Measurements from ENCODE around the gene ADK. TPM values are rescaled to one million over a fixed set of nuclear protein-coding genes. Genes with fewer than 3 reads are reported as not detected.

ADK gene
- polyA plus RNA-seq, 4 donors = 7.2 to 32.3 (median 16.1) TPM

GRCh38 chr10:74612195-74612594, 461.2 kb downstream of the ADK start:
- DNase-seq (no peak), FAIRE-seq (no peak)
- no peak overlapping the region for H3K4me3 ChIP-seq (ENCODE audit: low read depth in 1 of 3, low read length in 3 of 3)
- no peaks in the 10 kb centered on the region for H3K9me3 ChIP-seq (ENCODE audit: control insufficient read depth in 2 of 2, insufficient read depth in 1 of 2, low read depth in 1 of 2, low read length in 1 of 2)
- H3K36me3 ChIP-seq (ENCODE audit: control insufficient read depth in 3 of 3, insufficient read depth in 2 of 3, low read depth in 1 of 3, low read length in 3 of 3) = peaks cover 0 to 6% (median 0%) of the 10 kb centered on the region in 3 donors
- H3K27ac ChIP-seq (ENCODE audit: low read depth in 1 of 3, low read length in 2 of 3) = no peak overlapping the region
- H3K4me1 ChIP-seq (ENCODE audit: control insufficient read depth in 3 of 3, insufficient read depth in 2 of 3, low read depth in 1 of 3, low read length in 2 of 3) = no peaks in the 10 kb centered on the region
- H3K27me3 ChIP-seq (ENCODE audit: control insufficient read depth in 3 of 3, insufficient read depth in 3 of 3, low read length in 3 of 3) = no peaks in the 10 kb centered on the region

GRCh38 chr10:74620626-74621025, 469.6 kb downstream of the ADK start:
- DNase-seq (no peak), FAIRE-seq (no peak)
- peaks cover 0 to 7% (median 0%) of the 10 kb centered on the region in 3 donors for H3K36me3 ChIP-seq (ENCODE audit: control insufficient read depth in 3 of 3, insufficient read depth in 2 of 3, low read depth in 1 of 3, low read length in 3 of 3)
- H3K27me3 ChIP-seq (ENCODE audit: control insufficient read depth in 3 of 3, insufficient read depth in 3 of 3, low read length in 3 of 3) = no peaks in the 10 kb centered on the region
- no peak overlapping the region for H3K4me3 ChIP-seq (ENCODE audit: low read depth in 1 of 3, low read length in 3 of 3)
- peaks cover 0 to 14% of the 10 kb centered on the region in 2 donors for H3K9me3 ChIP-seq (ENCODE audit: control insufficient read depth in 2 of 2, insufficient read depth in 1 of 2, low read depth in 1 of 2, low read length in 1 of 2)
- H3K27ac ChIP-seq (ENCODE audit: low read depth in 1 of 3, low read length in 2 of 3) = no peak overlapping the region
- no peaks in the 10 kb centered on the region for H3K4me1 ChIP-seq (ENCODE audit: control insufficient read depth in 3 of 3, insufficient read depth in 2 of 3, low read depth in 1 of 3, low read length in 2 of 3)

GRCh38 chr10:74623786-74624185, 472.8 kb downstream of the ADK start:
- FAIRE-seq (no peak), DNase-seq (no peak)
- no peaks in the 10 kb centered on the region for H3K27me3 ChIP-seq (ENCODE audit: control insufficient read depth in 3 of 3, insufficient read depth in 3 of 3, low read length in 3 of 3)
- WGBS, 3 donors = 88 to 97% (median 96%) methylated on average over 2 of the region's 2 CpGs
- no peaks in the 10 kb centered on the region for H3K4me1 ChIP-seq (ENCODE audit: control insufficient read depth in 3 of 3, insufficient read depth in 2 of 3, low read depth in 1 of 3, low read length in 2 of 3)
- peaks cover 0 to 10% of the 10 kb centered on the region in 2 donors for H3K9me3 ChIP-seq (ENCODE audit: control insufficient read depth in 2 of 2, insufficient read depth in 1 of 2, low read depth in 1 of 2, low read length in 1 of 2)
- H3K4me3 ChIP-seq (ENCODE audit: low read depth in 1 of 3, low read length in 3 of 3) = no peak overlapping the region
- H3K27ac ChIP-seq (ENCODE audit: low read depth in 1 of 3, low read length in 2 of 3) = no peak overlapping the region
- H3K36me3 ChIP-seq (ENCODE audit: control insufficient read depth in 3 of 3, insufficient read depth in 2 of 3, low read depth in 1 of 3, low read length in 3 of 3) = peaks cover 0 to 4% (median 0%) of the 10 kb centered on the region in 3 donors

GRCh38 chr10:74624501-74624900, 473.5 kb downstream of the ADK start:
- FAIRE-seq = no peak
- no peak for DNase-seq
- 75 to 96% (median 81%) methylated on average over 1 of the region's 1 CpG for WGBS, 3 donors

GRCh38 chr10:74628136-74628535, 477.1 kb downstream of the ADK start:
- Histone ChIP-seq H3K9me3 (ENCODE audit: control insufficient read depth in 2 of 2, insufficient read depth in 1 of 2, low read depth in 1 of 2, low read length in 1 of 2) (no peaks in the 10 kb centered on the region), H3K4me3 (ENCODE audit: low read depth in 1 of 3, low read length in 3 of 3) (no peak overlapping the region), H3K27ac (ENCODE audit: low read depth in 1 of 3, low read length in 2 of 3) (no peak overlapping the region), H3K27me3 (ENCODE audit: control insufficient read depth in 3 of 3, insufficient read depth in 3 of 3, low read length in 3 of 3) (no peaks in the 10 kb centered on the region), H3K36me3 (ENCODE audit: control insufficient read depth in 3 of 3, insufficient read depth in 2 of 3, low read depth in 1 of 3, low read length in 3 of 3) (peaks cover 0 to 2% (median 0%) of the 10 kb centered on the region in 3 donors), H3K4me1 (ENCODE audit: control insufficient read depth in 3 of 3, insufficient read depth in 2 of 3, low read depth in 1 of 3, low read length in 2 of 3) (no peaks in the 10 kb centered on the region)
- DNase-seq (no peak), FAIRE-seq (no peak)
- 52 to 70% (median 61%) methylated on average over 2 of the region's 2 CpGs for WGBS, 3 donors

More at GRCh38 chr10:74624501-74624900, 473.5 kb downstream of the ADK start:
- Histone ChIP-seq H3K4me3 (ENCODE audit: low read depth in 1 of 3, low read length in 3 of 3) (no peak overlapping the region), H3K27me3 (ENCODE audit: control insufficient read depth in 3 of 3, insufficient read depth in 3 of 3, low read length in 3 of 3) (no peaks in the 10 kb centered on the region), H3K36me3 (ENCODE audit: control insufficient read depth in 3 of 3, insufficient read depth in 2 of 3, low read depth in 1 of 3, low read length in 3 of 3) (peaks cover 0 to 4% (median 0%) of the 10 kb centered on the region in 3 donors), H3K27ac (ENCODE audit: low read depth in 1 of 3, low read length in 2 of 3) (no peak overlapping the region), H3K4me1 (ENCODE audit: control insufficient read depth in 3 of 3, insufficient read depth in 2 of 3, low read depth in 1 of 3, low read length in 2 of 3) (no peaks in the 10 kb centered on the region), H3K9me3 (ENCODE audit: control insufficient read depth in 2 of 2, insufficient read depth in 1 of 2, low read depth in 1 of 2, low read length in 1 of 2) (peaks cover 0 to 4% of the 10 kb centered on the region in 2 donors)

- H3K9me3 ChIP-seq (ENCODE audit: control insufficient read depth in 2 of 2, insufficient read depth in 1 of 2, low read depth in 1 of 2, low read length in 1 of 2) = peaks cover 0 to 21% of the 10 kb centered on the region in 2 donors
- H3K4me1 ChIP-seq (ENCODE audit: control insufficient read depth in 3 of 3, insufficient read depth in 2 of 3, low read depth in 1 of 3, low read length in 2 of 3) = no peaks in the 10 kb centered on the region
- DNase-seq (peak in 1 of 2 donors; percentile 7), FAIRE-seq (no peak)
- peaks cover 0 to 9% (median 2%) of the 10 kb centered on the region in 3 donors for H3K36me3 ChIP-seq (ENCODE audit: control insufficient read depth in 3 of 3, insufficient read depth in 2 of 3, low read depth in 1 of 3, low read length in 3 of 3)
- no peak overlapping the region for H3K4me3 ChIP-seq (ENCODE audit: low read depth in 1 of 3, low read length in 3 of 3)
- no peak overlapping the region for H3K27ac ChIP-seq (ENCODE audit: low read depth in 1 of 3, low read length in 2 of 3)
- no peaks in the 10 kb centered on the region for H3K27me3 ChIP-seq (ENCODE audit: control insufficient read depth in 3 of 3, insufficient read depth in 3 of 3, low read length in 3 of 3)
These were observed 484.0 kb downstream of the ADK start for GRCh38 chr10:74634995-74635536.

GRCh38 chr10:74635655-74636054, 484.6 kb downstream of the ADK start:
- Histone ChIP-seq H3K27ac (ENCODE audit: low read depth in 1 of 3, low read length in 2 of 3) (no peak overlapping the region), H3K4me1 (ENCODE audit: control insufficient read depth in 3 of 3, insufficient read depth in 2 of 3, low read depth in 1 of 3, low read length in 2 of 3) (no peaks in the 10 kb centered on the region), H3K27me3 (ENCODE audit: control insufficient read depth in 3 of 3, insufficient read depth in 3 of 3, low read length in 3 of 3) (no peaks in the 10 kb centered on the region), H3K4me3 (ENCODE audit: low read depth in 1 of 3, low read length in 3 of 3) (no peak overlapping the region), H3K9me3 (ENCODE audit: control insufficient read depth in 2 of 2, insufficient read depth in 1 of 2, low read depth in 1 of 2, low read length in 1 of 2) (peaks cover 0 to 21% of the 10 kb centered on the region in 2 donors), H3K36me3 (ENCODE audit: control insufficient read depth in 3 of 3, insufficient read depth in 2 of 3, low read depth in 1 of 3, low read length in 3 of 3) (peaks cover 0 to 9% (median 2%) of the 10 kb centered on the region in 3 donors)
- FAIRE-seq (no peak), DNase-seq (no peak)
- WGBS, 3 donors = 96 to 99% (median 98%) methylated on average over 4 of the region's 4 CpGs

GRCh38 chr10:74637685-74638084, 486.7 kb downstream of the ADK start:
- no peak overlapping the region for H3K27ac ChIP-seq (ENCODE audit: low read depth in 1 of 3, low read length in 2 of 3)
- H3K36me3 ChIP-seq (ENCODE audit: control insufficient read depth in 3 of 3, insufficient read depth in 2 of 3, low read depth in 1 of 3, low read length in 3 of 3) = peaks cover 0 to 9% (median 0%) of the 10 kb centered on the region in 3 donors
- H3K27me3 ChIP-seq (ENCODE audit: control insufficient read depth in 3 of 3, insufficient read depth in 3 of 3, low read length in 3 of 3) = no peaks in the 10 kb centered on the region
- H3K4me3 ChIP-seq (ENCODE audit: low read depth in 1 of 3, low read length in 3 of 3) = no peak overlapping the region
- DNase-seq (no peak), FAIRE-seq (no peak)
- H3K4me1 ChIP-seq (ENCODE audit: control insufficient read depth in 3 of 3, insufficient read depth in 2 of 3, low read depth in 1 of 3, low read length in 2 of 3) = no peaks in the 10 kb centered on the region
- peaks cover 0 to 21% of the 10 kb centered on the region in 2 donors for H3K9me3 ChIP-seq (ENCODE audit: control insufficient read depth in 2 of 2, insufficient read depth in 1 of 2, low read depth in 1 of 2, low read length in 1 of 2)
- 91 to 93% (median 93%) methylated on average over 1 of the region's 1 CpG for WGBS, 3 donors

Measured in small intestine (tissue), 7 donors.